NCI-H146 treated with DMSO at 0.1 percent for 48 hours (cell line): ENCODE measurements around the gene HIKESHI.

Experiments used
- DNase-seq: peaks from one replicate; lab custom pipeline; 2025; ENCODE audit not compliant: unreplicated experiment; lab: John Stamatoyannopoulos, UW

Gene HIKESHI

DNA sequence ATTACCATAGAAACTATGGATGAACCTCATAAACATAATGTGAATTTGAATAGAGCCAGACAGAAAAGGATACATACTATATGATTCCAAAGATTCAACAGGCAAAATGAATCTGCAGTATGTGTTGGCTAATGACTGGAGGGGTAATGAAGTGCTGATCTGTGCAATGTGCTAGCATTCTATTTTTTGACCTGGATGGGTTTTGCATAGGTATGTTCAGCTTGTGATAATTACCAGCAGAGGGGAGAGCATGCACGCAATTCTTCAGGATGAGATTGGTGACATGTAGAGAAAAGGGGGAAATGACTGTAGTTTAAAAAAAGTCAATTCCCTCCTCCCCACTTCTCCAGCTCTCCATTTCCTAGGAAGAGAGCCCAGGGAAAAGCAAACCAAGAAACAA is 72.0 kb downstream of the HIKESHI start:
- no peak for DNase-seq

DNA sequence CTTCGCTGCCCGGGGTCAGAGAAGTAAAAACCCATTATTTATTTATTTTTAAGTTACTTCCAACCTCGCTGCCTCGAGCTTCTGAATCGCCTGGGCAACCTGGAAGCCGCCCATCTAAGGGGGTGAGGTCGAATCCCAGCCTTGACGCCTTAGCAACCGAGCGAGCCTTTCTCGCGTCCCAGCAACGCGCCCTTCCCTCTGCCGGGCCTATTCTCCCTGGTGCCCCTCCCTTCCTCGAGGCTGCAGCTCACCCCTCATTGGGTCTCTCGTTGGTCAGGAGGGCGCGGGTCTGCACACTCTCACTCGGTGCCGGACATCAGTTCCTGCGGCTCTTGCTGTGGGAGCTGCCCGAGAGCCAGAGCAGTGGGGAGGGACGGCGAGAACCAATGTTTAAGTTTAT is 72.5 kb downstream of the HIKESHI start, which contains the start of gene CCDC81:
CCDC81 (plus strand) TSS at position 302 of the 400 bp plus-strand sequence. CDS start 277 bp downstream, outside the sequence.
- DNase-seq = no peak

DNA sequence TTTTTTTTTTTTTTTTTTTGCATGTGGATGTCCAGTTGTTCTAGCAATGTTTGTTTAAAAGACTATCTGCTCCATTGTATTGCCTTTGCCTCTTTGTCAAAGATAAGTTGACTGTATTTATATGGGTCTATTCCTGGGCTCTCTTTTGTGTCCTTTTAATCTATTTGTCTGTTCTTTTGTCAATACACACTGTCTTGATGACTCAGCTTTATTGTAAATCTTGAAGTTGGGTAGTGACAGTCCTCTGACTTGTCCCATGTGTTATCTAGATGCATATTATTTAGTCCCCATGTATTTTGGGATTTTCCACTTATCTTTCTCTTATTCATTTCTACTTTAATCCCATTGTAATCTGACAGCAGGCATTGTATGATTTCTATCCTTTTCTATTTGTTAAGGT is 75.9 kb downstream of the HIKESHI start:
- DNase-seq = no peak

DNA sequence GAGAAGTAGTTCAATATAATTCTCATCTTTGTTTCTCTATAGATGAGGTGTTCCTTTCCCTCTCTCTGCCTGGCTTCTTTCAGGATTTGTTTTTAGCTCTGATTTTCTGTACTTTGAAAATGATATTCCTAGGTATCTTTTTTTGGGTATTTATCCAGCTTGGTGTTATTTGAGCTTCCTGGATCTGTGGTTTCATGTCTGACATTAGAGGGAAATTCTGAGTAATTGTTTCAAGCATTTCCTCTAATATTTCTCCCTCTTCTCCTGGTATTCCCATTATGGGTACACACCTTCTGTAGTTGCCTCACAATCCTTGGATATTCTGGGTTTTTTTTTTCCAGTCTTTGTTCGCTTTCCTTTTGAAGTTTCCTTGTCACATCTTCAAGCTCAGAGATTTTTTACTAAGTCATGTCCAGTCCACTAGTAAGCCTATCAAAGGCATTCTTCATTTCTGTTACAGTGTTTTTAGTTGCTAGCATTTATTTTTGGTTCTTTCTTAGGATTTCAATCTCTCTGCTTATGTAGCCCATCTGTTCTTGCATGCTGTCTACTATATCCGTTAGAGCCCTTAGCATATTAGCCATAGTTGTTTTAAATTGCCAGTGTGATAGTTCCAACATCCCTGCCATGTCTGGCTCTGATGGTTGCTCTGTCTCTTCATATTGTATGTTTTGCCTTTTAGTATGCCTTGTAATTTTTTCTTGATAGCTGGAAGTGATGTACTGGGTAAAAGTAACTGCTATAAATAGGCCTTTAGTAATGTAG is 78.4 kb downstream of the HIKESHI start:
- DNase-seq = no peak

DNA sequence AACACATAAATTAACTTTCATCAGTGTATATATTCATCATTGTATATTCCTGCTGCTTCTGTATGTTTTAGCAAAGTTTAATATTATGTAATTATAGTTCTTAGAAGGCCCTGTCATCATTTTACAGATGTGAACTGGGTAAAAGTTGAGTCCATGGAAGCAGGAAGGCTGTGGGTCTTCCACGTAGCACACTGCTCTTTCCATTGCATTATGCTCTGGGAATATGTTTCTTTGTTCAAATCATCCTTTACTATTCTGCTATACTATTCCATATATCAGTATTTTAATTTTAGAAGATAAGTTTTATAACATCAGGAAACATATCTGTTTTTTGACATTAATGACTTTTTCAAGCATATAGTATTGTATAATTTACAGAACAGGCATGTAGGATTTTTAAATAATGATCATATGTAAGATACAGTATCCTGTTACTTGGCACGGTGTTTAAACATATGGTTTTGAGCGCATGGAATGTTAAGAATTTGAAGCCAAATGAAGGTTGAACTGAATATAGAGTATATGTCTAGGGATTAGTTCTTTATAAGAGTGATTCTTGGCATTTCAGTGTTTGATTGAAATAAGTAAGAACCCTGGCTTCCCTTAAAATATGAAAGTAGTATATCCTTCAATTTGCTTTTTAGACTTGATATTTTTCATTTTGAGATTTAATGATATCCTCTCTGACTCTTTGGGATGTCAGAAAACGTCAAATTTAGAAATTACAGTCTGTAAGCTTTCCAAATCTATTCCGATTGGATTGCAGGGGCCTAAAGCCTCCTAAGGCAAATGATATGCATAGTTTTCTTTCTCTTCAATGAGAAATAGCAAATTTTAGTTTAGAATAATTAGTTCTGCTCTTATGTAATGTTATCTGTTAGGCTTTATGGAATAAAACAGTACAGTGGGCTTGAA is 81.3 kb downstream of the HIKESHI start:
- DNase-seq = no peak

DNA sequence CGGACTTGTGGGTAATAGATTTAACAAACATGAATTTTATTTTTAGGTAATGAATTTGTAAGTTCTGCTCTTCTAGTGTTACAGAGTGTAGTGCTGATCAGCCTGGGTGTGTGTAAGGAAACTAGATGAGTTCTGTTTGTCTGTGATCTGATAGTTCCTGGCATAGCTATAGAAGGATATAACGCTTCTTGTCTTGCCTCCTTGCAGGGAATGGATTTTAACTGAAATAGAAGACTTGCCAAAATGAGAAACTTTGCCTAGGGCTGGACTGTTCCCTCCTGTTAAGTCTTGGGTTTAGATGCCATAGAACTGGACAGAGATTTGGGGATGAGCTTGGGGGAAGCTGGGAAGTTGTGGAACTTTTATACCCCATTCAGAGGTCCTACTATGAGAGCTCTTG is 84.2 kb downstream of the HIKESHI start:
- DNase-seq = no peak

DNA sequence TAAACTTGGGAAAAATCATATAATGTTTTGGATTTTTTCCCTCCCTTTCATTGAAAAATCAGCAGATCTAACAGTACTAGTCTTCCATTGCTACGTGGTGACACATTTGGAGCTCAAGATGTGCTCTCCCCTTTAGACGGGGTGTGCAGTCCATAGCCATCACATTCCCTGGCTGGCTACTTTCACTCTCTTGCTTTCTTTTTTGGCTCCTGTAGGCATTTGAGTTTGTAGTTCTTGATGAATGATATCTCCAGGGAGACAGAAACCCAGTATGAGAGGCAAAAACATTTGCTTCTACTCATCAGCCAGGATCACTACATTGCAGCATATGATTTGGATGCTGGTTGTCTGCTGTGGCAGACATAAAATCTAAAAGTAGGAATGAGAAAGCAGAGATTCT is 84.7 kb downstream of the HIKESHI start:
- DNase-seq = no peak

DNA sequence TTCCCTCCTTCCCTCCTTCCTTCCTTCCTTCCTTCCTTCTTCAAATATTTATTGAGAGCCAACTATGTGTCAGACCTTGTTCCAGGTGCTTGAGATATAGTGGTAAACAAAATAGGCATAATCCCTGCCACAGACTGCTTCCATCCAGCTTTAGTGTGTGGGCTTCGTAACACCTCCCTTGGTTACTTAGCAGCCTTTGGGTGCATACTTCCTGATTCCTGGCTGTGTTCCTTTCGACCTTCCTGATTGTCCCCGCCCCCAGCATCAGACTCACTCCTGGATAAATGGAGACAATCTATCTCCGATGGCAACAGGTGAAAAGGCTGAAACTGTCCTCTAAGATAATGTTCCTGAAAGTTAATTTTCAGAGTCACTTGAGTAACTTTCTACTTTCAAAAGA is 86.2 kb downstream of the HIKESHI start:
- no peak for DNase-seq

DNA sequence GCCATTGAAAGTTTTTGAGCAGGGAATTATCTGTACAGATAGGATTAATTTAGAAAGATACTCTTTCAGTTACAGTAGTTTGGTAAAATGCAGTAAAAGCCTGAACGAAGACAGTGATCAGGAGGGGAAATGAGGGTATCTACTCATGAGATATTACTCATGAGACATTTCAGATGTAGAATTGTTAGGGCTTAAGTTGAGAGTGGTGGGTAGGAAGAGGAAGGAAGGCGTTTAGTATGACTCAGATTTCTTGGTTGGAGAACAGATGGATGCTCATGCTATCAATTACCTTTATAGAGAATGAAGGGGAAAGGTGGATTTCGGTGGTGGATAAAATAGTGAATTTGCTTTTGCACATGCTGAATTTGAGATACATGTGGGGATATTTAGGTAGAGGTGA is 88.4 kb downstream of the HIKESHI start:
- no peak for DNase-seq

DNA sequence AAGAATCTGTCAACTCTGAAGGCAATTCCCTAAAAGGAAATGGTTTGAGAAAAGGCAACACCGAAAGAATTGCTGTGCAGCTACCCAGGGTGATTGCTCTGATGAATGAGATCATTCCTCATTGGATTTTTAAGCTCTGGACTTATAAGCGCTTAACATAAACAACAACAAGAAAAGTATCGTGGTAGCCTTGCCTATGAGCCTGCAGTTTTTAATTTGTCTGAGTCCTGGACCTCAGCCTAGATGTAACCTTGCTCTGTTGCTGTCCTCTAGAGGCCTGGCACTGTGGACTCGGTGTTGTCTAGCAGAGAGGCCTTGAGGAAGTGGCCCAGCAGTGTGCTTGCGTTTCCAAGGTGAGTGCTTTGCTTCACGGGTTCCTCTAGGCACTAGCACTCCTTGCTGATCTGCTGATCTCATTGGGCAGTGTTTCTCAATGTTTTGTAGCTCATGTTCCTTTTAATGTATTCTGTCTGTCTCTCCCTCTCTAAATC is 93.1 kb downstream of the HIKESHI start:
- no peak for DNase-seq
